Adipocyte (in vitro differentiated cells): ENCODE results near the gene COQ8A.

Experiments used
- DNase-seq: peaks from one replicate; pipeline ENCODE4 v3.0.0-alpha.2; 2015; ENCODE audit warnings: low read depth
- H3K27me3 ChIP-seq: replicated peaks from 2 replicates; pipeline ENCODE4 v1.7.0; 2013; ENCODE audit warnings: mild to moderate bottlenecking, low read length, moderate library complexity; ENCODE audit not compliant: control insufficient read depth, insufficient read depth
- H3K36me3 ChIP-seq: 2 replicates; pipeline ENCODE4 v1.7.0; 2013; ENCODE audit warnings: low read length, mild to moderate bottlenecking, moderate library complexity; ENCODE audit not compliant: control insufficient read depth, insufficient read depth, severe bottlenecking
- H3K4me1 ChIP-seq: 2 replicates; pipeline ENCODE4 v1.7.0; 2013; ENCODE audit warnings: mild to moderate bottlenecking, low read length, moderate library complexity; ENCODE audit not compliant: control insufficient read depth, insufficient read depth
- H3K4me3 ChIP-seq: 2 replicates; pipeline ENCODE4 v1.7.0; 2013; ENCODE audit warnings: mild to moderate bottlenecking, low read length, moderate library complexity
- H3K9ac ChIP-seq: 2 replicates; pipeline ENCODE4 v1.7.0; 2013; ENCODE audit warnings: mild to moderate bottlenecking, low read length, moderate library complexity
- H3K9me3 ChIP-seq: 2 replicates; pipeline ENCODE4 v1.7.0; 2013; ENCODE audit warnings: mild to moderate bottlenecking, low read length, moderate library complexity; ENCODE audit not compliant: control insufficient read depth

The COQ8A gene

GRCh38 chr1:226945858-226946245, 5.8 kb downstream of the COQ8A start:
- no peak for DNase-seq
- H3K9ac ChIP-seq = no peak overlapping the region
- peaks cover 53% of the 10 kb centered on the region for H3K4me1 ChIP-seq
- H3K27me3 ChIP-seq = no peaks in the 10 kb centered on the region
- no peak overlapping the region for H3K4me3 ChIP-seq
- H3K9me3 ChIP-seq = no peaks in the 10 kb centered on the region
- no peaks in the 10 kb centered on the region for H3K36me3 ChIP-seq

- Histone ChIP-seq H3K4me3 (no peak overlapping the region), H3K9ac (no peak overlapping the region), H3K9me3 (no peaks in the 10 kb centered on the region), H3K4me1 (peaks cover 53% of the 10 kb centered on the region), H3K36me3 (no peaks in the 10 kb centered on the region), H3K27me3 (no peaks in the 10 kb centered on the region)
- no peak for DNase-seq
These were observed 6.2 kb downstream of the COQ8A start for GRCh38 chr1:226946285-226946684.

GRCh38 chr1:226946841-226947240, 6.7 kb downstream of the COQ8A start:
- Histone ChIP-seq H3K9me3 (no peaks in the 10 kb centered on the region), H3K4me3 (no peak overlapping the region), H3K9ac (no peak overlapping the region), H3K4me1 (peaks cover 55% of the 10 kb centered on the region), H3K27me3 (no peaks in the 10 kb centered on the region), H3K36me3 (no peaks in the 10 kb centered on the region)
- DNase-seq = no peak

GRCh38 chr1:226948051-226948450, 8.0 kb downstream of the COQ8A start:
- H3K4me1 ChIP-seq = peaks cover 46% of the 10 kb centered on the region
- no peak for DNase-seq
- H3K36me3 ChIP-seq = no peaks in the 10 kb centered on the region
- H3K27me3 ChIP-seq = no peaks in the 10 kb centered on the region
- no peak overlapping the region for H3K4me3 ChIP-seq
- no peaks in the 10 kb centered on the region for H3K9me3 ChIP-seq
- no peak overlapping the region for H3K9ac ChIP-seq

- H3K36me3 ChIP-seq = no peaks in the 10 kb centered on the region
- H3K4me1 ChIP-seq = peaks cover 42% of the 10 kb centered on the region
- DNase-seq = no peak
- H3K9ac ChIP-seq = no peak overlapping the region
- no peaks in the 10 kb centered on the region for H3K27me3 ChIP-seq
- H3K9me3 ChIP-seq = no peaks in the 10 kb centered on the region
- H3K4me3 ChIP-seq = no peak overlapping the region
These were observed 8.4 kb downstream of the COQ8A start for GRCh38 chr1:226948480-226948879.

- peaks cover 38% of the 10 kb centered on the region for H3K4me1 ChIP-seq
- no peak overlapping the region for H3K9ac ChIP-seq
- H3K27me3 ChIP-seq = no peaks in the 10 kb centered on the region
- no peaks in the 10 kb centered on the region for H3K36me3 ChIP-seq
- H3K4me3 ChIP-seq = no peak overlapping the region
- no peaks in the 10 kb centered on the region for H3K9me3 ChIP-seq
- DNase-seq = no peak
These were observed 8.9 kb downstream of the COQ8A start for GRCh38 chr1:226948996-226949395.

- Histone ChIP-seq H3K4me1 (peaks cover 38% of the 10 kb centered on the region), H3K4me3 (no peak overlapping the region), H3K36me3 (no peaks in the 10 kb centered on the region), H3K9ac (no peak overlapping the region), H3K27me3 (no peaks in the 10 kb centered on the region), H3K9me3 (no peaks in the 10 kb centered on the region)
- DNase-seq = no peak
These were observed 9.3 kb downstream of the COQ8A start for GRCh38 chr1:226949401-226949800.

GRCh38 chr1:226950316-226950715, 10.2 kb downstream of the COQ8A start:
- Histone ChIP-seq H3K9me3 (no peaks in the 10 kb centered on the region), H3K27me3 (no peaks in the 10 kb centered on the region), H3K36me3 (no peaks in the 10 kb centered on the region), H3K4me3 (no peak overlapping the region), H3K4me1 (peaks cover 30% of the 10 kb centered on the region), H3K9ac (no peak overlapping the region)
- no peak for DNase-seq

GRCh38 chr1:226950871-226951270, 10.8 kb downstream of the COQ8A start:
- Histone ChIP-seq H3K27me3 (no peaks in the 10 kb centered on the region), H3K4me3 (no peak overlapping the region), H3K9ac (no peak overlapping the region), H3K36me3 (no peaks in the 10 kb centered on the region), H3K4me1 (peaks cover 24% of the 10 kb centered on the region), H3K9me3 (no peaks in the 10 kb centered on the region)
- no peak for DNase-seq

GRCh38 chr1:226951286-226952117, 11.4 kb downstream of the COQ8A start:
- Histone ChIP-seq H3K9me3 (no peaks in the 10 kb centered on the region), H3K9ac (no peak overlapping the region), H3K27me3 (no peaks in the 10 kb centered on the region), H3K4me1 (peaks cover 22% of the 10 kb centered on the region), H3K36me3 (no peaks in the 10 kb centered on the region), H3K4me3 (no peak overlapping the region)
- no peak for DNase-seq

GRCh38 chr1:226952118-226952441, 12.0 kb downstream of the COQ8A start:
- no peaks in the 10 kb centered on the region for H3K36me3 ChIP-seq

More at GRCh38 chr1:226952118-226952441, 12.0 kb downstream of the COQ8A start:
- no peak overlapping the region for H3K9ac ChIP-seq
- no peak for DNase-seq
- peaks cover 16% of the 10 kb centered on the region for H3K4me1 ChIP-seq
- H3K9me3 ChIP-seq = no peaks in the 10 kb centered on the region
- no peaks in the 10 kb centered on the region for H3K27me3 ChIP-seq
- no peak overlapping the region for H3K4me3 ChIP-seq
